MCF 10A (cell line): Measurements from ENCODE around the gene MYH1. TPM values are rescaled to one million over a fixed set of nuclear protein-coding genes. Genes with fewer than 3 reads are reported as not detected.
A peak's percentile ranks its signal among the peaks of the same experiment; 100 is the strongest.

ENCODE experiments used
- BruUV-seq: library from RNA; stranded (reverse); fragments of 400-500 nt; replicated peaks from 2 replicates; lab custom pipeline; 2021; lab: Mats Ljungman, UMichigan
- CTCF ChIA-PET: fragments of 300-600 bp; sonication (Branson Sonifier 250); formaldehyde crosslinking; extraction: SDS; loops from one replicate; lab custom pipeline; 2021; ENCODE audit warnings: antibody characterized with exemption, inconsistent platforms; lab: Yijun Ruan, JAX
- POLR2A ChIA-PET: fragments of 300-600, 350-650 bp; sonication (Branson Sonifier 250); formaldehyde crosslinking; extraction: SDS; loops from one replicate; lab custom pipeline; 2020; ENCODE audit warnings: antibody characterized with exemption, inconsistent platforms; lab: Yijun Ruan, JAX
- DNase-seq: peaks from one replicate; pipeline ENCODE4 v3.0.0-alpha.2; 2018; ENCODE audit not compliant: unreplicated experiment
- H3K27ac Mint-ChIP-seq: one replicate; pipeline ENCODE4 v1.8.0; 2022; ENCODE audit warnings: mild to moderate bottlenecking, low read depth, mixed read lengths; ENCODE audit not compliant: unreplicated experiment
- H3K27me3 Mint-ChIP-seq: one replicate; pipeline ENCODE4 v1.8.0; 2022; ENCODE audit warnings: mixed read lengths; ENCODE audit not compliant: insufficient read depth, unreplicated experiment
- H3K36me3 Mint-ChIP-seq: one replicate; pipeline ENCODE4 v1.8.0; 2022; ENCODE audit warnings: mild to moderate bottlenecking, moderate library complexity, mixed read lengths; ENCODE audit not compliant: insufficient read depth, unreplicated experiment
- H3K4me1 Mint-ChIP-seq: one replicate; pipeline ENCODE4 v1.8.0; 2022; ENCODE audit warnings: mixed read lengths; ENCODE audit not compliant: insufficient read depth, unreplicated experiment
- H3K4me3 Mint-ChIP-seq: one replicate; pipeline ENCODE4 v1.8.0; 2022; ENCODE audit warnings: mild to moderate bottlenecking, moderate library complexity, mixed read lengths; ENCODE audit not compliant: unreplicated experiment
- H3K9me3 Mint-ChIP-seq: one replicate; pipeline ENCODE4 v1.8.0; 2022; ENCODE audit warnings: mixed read lengths; ENCODE audit not compliant: unreplicated experiment
- intact Hi-C: fragments of 100-400 bp; cut with micrococcal nuclease; formaldehyde crosslinking; loops from 2 replicates; pipeline ENCODE4 v1.14.1; 2022
- total RNA-seq: library from RNA; stranded (reverse); gene quantifications from 2 replicates; pipeline ENCODE4 v1.2.3, GENCODE V29; 2022
- TF ChIP-seq, protein P1 (sequence below): fragments of 200-600 bp; IDR thresholded peaks from one replicate; pipeline ENCODE4 v1.8.0; 2022; ENCODE audit warnings: antibody characterized with exemption, mild to moderate bottlenecking; ENCODE audit not compliant: unreplicated experiment

The MYH1 gene
- total RNA-seq, 1 experiment from 2014 or later, result not detected

DNA sequence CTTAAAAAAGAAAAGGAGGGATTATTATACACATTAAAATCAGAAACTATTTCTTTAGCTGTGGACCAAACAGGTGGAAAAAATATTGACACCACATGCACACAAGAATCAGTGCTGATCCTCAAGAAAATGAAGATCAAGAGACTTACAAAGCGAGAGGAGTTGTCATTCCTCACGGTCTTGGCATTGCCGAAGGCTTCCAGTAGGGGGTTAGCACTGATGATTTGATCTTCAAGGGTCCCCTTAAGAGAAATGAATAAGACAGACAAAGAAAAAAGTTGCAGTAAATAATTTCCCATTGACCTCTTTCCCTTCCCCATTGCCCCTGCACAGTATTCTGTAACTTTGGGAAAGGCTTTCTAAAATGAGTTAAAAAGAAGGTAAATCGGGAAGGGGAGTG is 54.9 kb downstream of the MYH1 start:
- Mint-ChIP-seq H3K4me3 (no peak overlapping the region), H3K27me3 (peaks cover 29% of the 10 kb centered on the region)
- CTCF ChIA-PET, result no interaction called here

DNA sequence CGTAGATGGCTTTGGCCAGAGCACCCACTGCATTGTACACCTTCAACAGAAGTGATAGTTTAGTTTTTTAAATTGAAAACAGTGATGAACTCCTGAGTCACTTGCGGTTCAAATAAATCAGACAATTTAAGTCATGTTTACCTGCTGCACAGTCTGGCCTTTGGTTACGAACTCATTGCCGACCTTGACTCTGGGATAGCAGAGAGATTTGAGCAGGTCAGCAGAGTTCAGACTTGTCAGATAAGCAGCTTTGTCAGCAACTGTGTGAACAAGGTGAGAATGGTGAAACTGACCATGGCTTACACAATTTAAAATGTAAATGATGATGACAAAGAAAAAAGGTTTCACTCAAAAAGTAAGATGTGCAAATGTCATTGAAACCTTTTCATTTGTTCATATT is 58.3 kb downstream of the MYH1 start:
- ChIA-PET CTCF (no interaction called here), POLR2A (no interaction called here)
- BruUV-seq, result no TSS peak
- Mint-ChIP-seq H3K27me3 (peaks cover 29% of the 10 kb centered on the region), H3K9me3 (no peaks in the 10 kb centered on the region), H3K27ac (no peak overlapping the region), H3K4me1 (no peaks in the 10 kb centered on the region), H3K4me3 (no peak overlapping the region), H3K36me3 (no peaks in the 10 kb centered on the region)
- DNase-seq, result no peak
- TF ChIP-seq, protein P1, sequence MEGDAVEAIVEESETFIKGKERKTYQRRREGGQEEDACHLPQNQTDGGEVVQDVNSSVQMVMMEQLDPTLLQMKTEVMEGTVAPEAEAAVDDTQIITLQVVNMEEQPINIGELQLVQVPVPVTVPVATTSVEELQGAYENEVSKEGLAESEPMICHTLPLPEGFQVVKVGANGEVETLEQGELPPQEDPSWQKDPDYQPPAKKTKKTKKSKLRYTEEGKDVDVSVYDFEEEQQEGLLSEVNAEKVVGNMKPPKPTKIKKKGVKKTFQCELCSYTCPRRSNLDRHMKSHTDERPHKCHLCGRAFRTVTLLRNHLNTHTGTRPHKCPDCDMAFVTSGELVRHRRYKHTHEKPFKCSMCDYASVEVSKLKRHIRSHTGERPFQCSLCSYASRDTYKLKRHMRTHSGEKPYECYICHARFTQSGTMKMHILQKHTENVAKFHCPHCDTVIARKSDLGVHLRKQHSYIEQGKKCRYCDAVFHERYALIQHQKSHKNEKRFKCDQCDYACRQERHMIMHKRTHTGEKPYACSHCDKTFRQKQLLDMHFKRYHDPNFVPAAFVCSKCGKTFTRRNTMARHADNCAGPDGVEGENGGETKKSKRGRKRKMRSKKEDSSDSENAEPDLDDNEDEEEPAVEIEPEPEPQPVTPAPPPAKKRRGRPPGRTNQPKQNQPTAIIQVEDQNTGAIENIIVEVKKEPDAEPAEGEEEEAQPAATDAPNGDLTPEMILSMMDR, result no peak
- intact Hi-C loops, result no loop called here

More for the DNA sequence above, 54.9 kb downstream of the MYH1 start:
- Mint-ChIP-seq H3K27ac (no peak overlapping the region), H3K9me3 (no peaks in the 10 kb centered on the region), H3K36me3 (no peaks in the 10 kb centered on the region), H3K4me1 (no peaks in the 10 kb centered on the region)
- intact Hi-C loops, result no loop called here
- TF ChIP-seq, protein P1, result no peak
- DNase-seq, result peak; percentile 0
- POLR2A ChIA-PET, result no interaction called here
- no TSS peak for BruUV-seq

DNA sequence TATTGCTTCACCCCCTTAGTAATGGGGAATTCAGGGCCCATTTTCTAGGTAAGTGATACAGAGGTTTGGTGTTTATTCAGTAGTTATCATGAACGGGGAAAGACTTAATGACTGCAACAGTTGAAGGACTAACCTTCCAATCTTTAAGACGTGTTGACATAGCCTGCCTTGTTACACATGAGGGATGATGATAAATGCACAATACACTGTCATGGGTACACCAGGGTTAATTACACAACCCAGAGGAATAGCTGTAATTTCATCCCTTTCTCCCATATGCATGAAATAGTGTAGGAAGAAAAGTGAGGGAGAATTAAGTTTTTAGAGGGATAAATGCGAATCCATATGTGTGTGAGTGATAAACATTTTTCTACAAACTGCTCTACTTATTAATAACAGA is 59.6 kb downstream of the MYH1 start:
- ChIA-PET CTCF (no interaction called here), POLR2A (no interaction called here)
- Mint-ChIP-seq H3K9me3 (no peaks in the 10 kb centered on the region), H3K4me1 (no peaks in the 10 kb centered on the region), H3K36me3 (no peaks in the 10 kb centered on the region), H3K27ac (no peak overlapping the region), H3K4me3 (no peak overlapping the region), H3K27me3 (peaks cover 36% of the 10 kb centered on the region)
- no peak for DNase-seq
- intact Hi-C loops, result no loop called here
- TF ChIP-seq, protein P1, result no peak
- no TSS peak for BruUV-seq

DNA sequence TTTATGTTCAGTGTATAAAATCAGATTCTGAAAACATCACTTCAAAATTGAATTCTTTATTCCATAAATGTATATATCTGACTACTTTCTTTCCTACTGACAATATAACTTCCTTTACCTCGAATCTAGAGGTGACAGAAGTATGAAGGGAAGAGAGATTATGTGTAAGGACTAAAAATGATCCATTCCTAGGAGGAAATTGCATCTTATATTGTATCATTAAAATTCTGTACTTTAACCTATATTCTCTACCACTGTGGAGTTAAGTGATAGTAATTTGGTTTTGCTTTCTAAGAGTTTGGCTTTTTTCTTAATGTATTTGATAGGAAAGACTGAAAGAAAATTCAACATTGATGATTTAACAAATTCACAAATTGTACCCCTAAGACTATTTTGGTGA is 60.4 kb downstream of the MYH1 start:
- no peak overlapping the region for H3K4me3 Mint-ChIP-seq
- BruUV-seq, result no TSS peak
- H3K27me3 Mint-ChIP-seq, result peaks cover 43% of the 10 kb centered on the region
- H3K4me1 Mint-ChIP-seq, result no peaks in the 10 kb centered on the region
- no peaks in the 10 kb centered on the region for H3K9me3 Mint-ChIP-seq
- POLR2A ChIA-PET, result no interaction called here
- H3K27ac Mint-ChIP-seq, result no peak overlapping the region
- no peaks in the 10 kb centered on the region for H3K36me3 Mint-ChIP-seq
- CTCF ChIA-PET, result no interaction called here
- intact Hi-C loops, result no loop called here
- TF ChIP-seq, protein P1, result no peak
- no peak for DNase-seq
